ENCODE data around the gene RALGAPA2. TPM values are rescaled to one million over a fixed set of nuclear protein-coding genes. Genes with fewer than 3 reads are reported as not detected.

Gene RALGAPA2
- total RNA-seq (2012; rRNA removed), result 6.1 and 7.4 TPM in 2 replicates

DNA sequence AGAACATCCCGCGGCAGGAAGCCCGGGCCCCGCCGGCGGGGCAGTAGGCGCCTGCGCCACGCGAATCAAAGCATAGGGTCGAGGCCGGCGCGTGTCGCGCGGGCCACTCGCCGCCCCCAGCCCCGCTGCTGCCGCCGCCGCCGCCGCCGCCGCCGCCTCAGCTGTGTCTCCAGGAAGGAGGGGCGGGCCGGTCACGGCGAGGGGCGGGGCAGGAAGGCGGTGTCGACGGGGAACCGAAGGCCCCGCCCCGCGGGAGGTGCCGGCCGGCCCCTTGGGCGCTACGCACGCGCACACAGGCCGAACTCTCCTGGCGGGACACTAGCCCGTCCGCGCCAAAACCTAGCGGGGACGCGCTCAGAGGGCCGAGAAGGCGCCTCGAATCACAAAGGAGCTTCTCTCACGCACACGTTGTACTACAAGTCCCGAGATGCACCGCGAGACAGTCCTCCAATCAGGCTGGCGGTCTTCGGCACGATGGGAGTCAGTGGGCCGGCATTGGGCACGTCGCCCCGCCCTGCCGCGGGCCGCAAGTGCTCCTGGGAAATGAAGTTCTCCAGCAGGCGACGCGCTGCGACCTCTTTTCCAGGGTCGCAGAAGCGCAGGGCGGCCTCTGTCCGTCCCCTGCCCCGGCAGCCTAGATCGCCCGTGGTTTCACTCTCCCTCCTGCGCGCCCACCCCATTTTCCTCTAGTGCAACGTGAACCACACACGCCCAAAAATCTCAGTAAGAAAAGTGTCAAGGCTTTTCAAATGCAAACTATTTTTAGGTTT is at the start of gene RALGAPA2:
RALGAPA2 (minus strand) TSS at position 171 of the 770 bp plus-strand sequence; CDS start at position 7, 164 bp downstream.
- peak within 1 kb of the TSS; percentile 72 for H3K9ac ChIP-seq (ENCODE audit: low read depth, low read length)
- peak within 1 kb of the TSS; percentile 97 for H3K4me2 ChIP-seq (ENCODE audit: low read length)
- H3K36me3 ChIP-seq (ENCODE audit: insufficient read depth, low read length), result no peaks in the 10 kb centered on the region
- H3K4me3 ChIP-seq (ENCODE audit: low read length), result peak within 1 kb of the TSS; percentile 98
- no peaks in the 10 kb centered on the region for H3K27me3 ChIP-seq (ENCODE audit: control insufficient read depth, insufficient read depth, low read length)
- H3K9me3 ChIP-seq (replicated peaks; ENCODE audit: low read length), result no peaks in the 10 kb centered on the region
- H3K4me1 ChIP-seq (ENCODE audit: control insufficient read depth, insufficient read depth, low read length), result peaks cover 14% of the 10 kb centered on the region

GRCh38 chr20:20761301-20761700 is 48.9 kb upstream of the RALGAPA2 start:
- Histone ChIP-seq H3K27me3 (ENCODE audit: control insufficient read depth, insufficient read depth, low read length) (peaks cover 3% of the 10 kb centered on the region), H3K4me2 (ENCODE audit: low read length) (no peak overlapping the region), H3K4me3 (ENCODE audit: low read length) (no peak overlapping the region), H3K9me3 (replicated peaks; ENCODE audit: low read length) (no peaks in the 10 kb centered on the region), H3K4me1 (ENCODE audit: control insufficient read depth, insufficient read depth, low read length) (no peaks in the 10 kb centered on the region), H3K9ac (ENCODE audit: low read depth, low read length) (no peak overlapping the region), H3K36me3 (ENCODE audit: insufficient read depth, low read length) (no peaks in the 10 kb centered on the region)

DNA sequence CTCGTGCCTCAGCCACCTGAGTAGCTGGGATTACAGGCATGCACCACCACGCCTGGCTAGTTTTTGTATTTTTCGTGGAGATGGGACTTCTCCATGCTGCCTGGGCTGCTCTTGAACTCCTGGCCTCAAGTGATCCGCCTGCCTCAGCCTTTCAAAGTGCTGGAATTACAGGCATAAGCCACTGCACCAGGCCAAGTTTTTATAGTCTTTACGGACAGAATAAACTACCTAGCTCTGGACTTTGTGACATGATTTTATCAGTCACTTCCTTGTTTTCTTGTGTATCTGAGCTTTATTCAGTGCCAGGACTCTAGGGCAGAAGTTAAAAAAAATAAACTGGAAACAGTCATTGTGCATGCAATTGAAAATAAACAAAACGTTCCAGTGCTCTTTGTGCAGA is 46.7 kb upstream of the RALGAPA2 start:
- Histone ChIP-seq H3K36me3 (ENCODE audit: insufficient read depth, low read length) (no peaks in the 10 kb centered on the region), H3K9me3 (replicated peaks; ENCODE audit: low read length) (no peaks in the 10 kb centered on the region), H3K4me3 (ENCODE audit: low read length) (no peak overlapping the region), H3K4me2 (ENCODE audit: low read length) (no peak overlapping the region), H3K27me3 (ENCODE audit: control insufficient read depth, insufficient read depth, low read length) (no peaks in the 10 kb centered on the region), H3K4me1 (ENCODE audit: control insufficient read depth, insufficient read depth, low read length) (no peaks in the 10 kb centered on the region), H3K9ac (ENCODE audit: low read depth, low read length) (no peak overlapping the region)

GRCh38 chr20:20755674-20756319 is 43.4 kb upstream of the RALGAPA2 start:
- Histone ChIP-seq H3K36me3 (ENCODE audit: insufficient read depth, low read length) (no peaks in the 10 kb centered on the region), H3K9me3 (replicated peaks; ENCODE audit: low read length) (no peaks in the 10 kb centered on the region), H3K27me3 (ENCODE audit: control insufficient read depth, insufficient read depth, low read length) (no peaks in the 10 kb centered on the region), H3K4me2 (ENCODE audit: low read length) (no peak overlapping the region), H3K4me3 (ENCODE audit: low read length) (no peak overlapping the region), H3K4me1 (ENCODE audit: control insufficient read depth, insufficient read depth, low read length) (no peaks in the 10 kb centered on the region), H3K9ac (ENCODE audit: low read depth, low read length) (no peak overlapping the region)

DNA sequence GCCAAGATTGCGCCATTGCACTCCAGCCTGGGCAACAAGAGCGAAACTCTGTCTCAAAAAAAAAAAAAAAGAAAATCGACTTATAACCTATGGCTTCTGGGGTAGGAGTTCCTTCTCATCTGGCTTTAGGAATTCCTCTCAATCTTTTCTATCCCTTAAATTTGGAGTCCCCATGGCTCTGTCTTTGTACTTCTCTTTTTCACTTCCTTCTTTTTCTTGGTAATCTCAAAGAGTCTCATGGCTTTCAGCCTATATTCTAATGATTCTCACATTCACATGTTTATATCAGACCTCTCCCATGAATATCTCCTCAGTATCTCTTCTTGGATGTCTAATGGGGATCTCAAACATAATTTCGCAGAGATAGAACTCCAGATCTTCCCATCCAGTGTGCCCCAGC is 42.8 kb upstream of the RALGAPA2 start:
- no peaks in the 10 kb centered on the region for H3K4me1 ChIP-seq (ENCODE audit: control insufficient read depth, insufficient read depth, low read length)
- no peaks in the 10 kb centered on the region for H3K9me3 ChIP-seq (replicated peaks; ENCODE audit: low read length)
- no peak overlapping the region for H3K4me2 ChIP-seq (ENCODE audit: low read length)

GRCh38 chr20:20754714-20755113 is 42.3 kb upstream of the RALGAPA2 start:
- Histone ChIP-seq H3K4me3 (ENCODE audit: low read length) (no peak overlapping the region), H3K9me3 (replicated peaks; ENCODE audit: low read length) (no peaks in the 10 kb centered on the region), H3K9ac (ENCODE audit: low read depth, low read length) (no peak overlapping the region), H3K36me3 (ENCODE audit: insufficient read depth, low read length) (no peaks in the 10 kb centered on the region), H3K4me1 (ENCODE audit: control insufficient read depth, insufficient read depth, low read length) (no peaks in the 10 kb centered on the region), H3K27me3 (ENCODE audit: control insufficient read depth, insufficient read depth, low read length) (no peaks in the 10 kb centered on the region), H3K4me2 (ENCODE audit: low read length) (no peak overlapping the region)

More for the DNA sequence above, 42.8 kb upstream of the RALGAPA2 start:
- Histone ChIP-seq H3K4me3 (ENCODE audit: low read length) (no peak overlapping the region), H3K36me3 (ENCODE audit: insufficient read depth, low read length) (no peaks in the 10 kb centered on the region), H3K27me3 (ENCODE audit: control insufficient read depth, insufficient read depth, low read length) (no peaks in the 10 kb centered on the region), H3K9ac (ENCODE audit: low read depth, low read length) (no peak overlapping the region)

DNA sequence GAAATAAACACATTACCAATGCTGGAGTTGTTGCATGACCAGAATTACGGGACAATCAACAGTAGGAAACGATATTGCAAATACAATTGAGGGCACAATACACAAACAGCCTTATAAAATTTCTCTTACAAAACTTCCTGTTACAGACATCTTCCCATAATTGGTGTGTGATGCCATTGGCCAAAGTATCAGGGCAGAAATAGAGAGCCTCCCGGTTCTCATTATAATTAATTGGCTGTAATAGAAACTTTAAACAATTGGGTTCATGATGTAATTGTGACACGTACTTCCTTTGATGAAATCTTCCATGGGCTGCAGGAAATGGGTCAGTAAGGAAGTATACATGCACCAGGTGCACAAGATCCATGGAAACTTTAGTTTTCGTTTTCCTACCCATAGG is 40.3 kb upstream of the RALGAPA2 start:
- H3K36me3 ChIP-seq (ENCODE audit: insufficient read depth, low read length), result no peaks in the 10 kb centered on the region
- H3K27me3 ChIP-seq (ENCODE audit: control insufficient read depth, insufficient read depth, low read length), result no peaks in the 10 kb centered on the region
- H3K4me1 ChIP-seq (ENCODE audit: control insufficient read depth, insufficient read depth, low read length), result no peaks in the 10 kb centered on the region
- H3K4me2 ChIP-seq (ENCODE audit: low read length), result no peak overlapping the region
- no peaks in the 10 kb centered on the region for H3K9me3 ChIP-seq (replicated peaks; ENCODE audit: low read length)
- H3K4me3 ChIP-seq (ENCODE audit: low read length), result no peak overlapping the region
- no peak overlapping the region for H3K9ac ChIP-seq (ENCODE audit: low read depth, low read length)

DNA sequence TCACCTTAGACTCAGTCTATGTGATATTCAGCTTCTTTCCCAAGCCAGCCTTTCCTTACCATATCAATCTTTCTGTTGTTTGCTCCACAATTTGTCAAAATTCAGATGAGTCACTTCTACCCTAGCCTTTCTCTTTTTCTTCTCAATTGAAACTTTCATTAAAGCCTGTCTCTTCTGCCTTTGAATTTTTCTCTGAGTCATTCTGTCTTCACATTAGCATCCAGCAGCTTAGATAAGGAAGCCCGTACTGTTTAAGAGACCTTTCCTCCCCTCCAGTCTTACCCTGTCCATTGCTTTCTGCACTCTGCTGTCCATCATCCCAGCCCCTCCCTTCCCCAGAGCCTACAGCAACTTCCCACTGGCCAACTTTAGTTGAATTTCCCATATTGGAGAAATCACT is 34.9 kb upstream of the RALGAPA2 start:
- no peak overlapping the region for H3K4me3 ChIP-seq (ENCODE audit: low read length)
- no peaks in the 10 kb centered on the region for H3K36me3 ChIP-seq (ENCODE audit: insufficient read depth, low read length)
- no peak overlapping the region for H3K9ac ChIP-seq (ENCODE audit: low read depth, low read length)
- H3K4me1 ChIP-seq (ENCODE audit: control insufficient read depth, insufficient read depth, low read length), result no peaks in the 10 kb centered on the region
- no peaks in the 10 kb centered on the region for H3K9me3 ChIP-seq (replicated peaks; ENCODE audit: low read length)
- no peak overlapping the region for H3K4me2 ChIP-seq (ENCODE audit: low read length)
- H3K27me3 ChIP-seq (ENCODE audit: control insufficient read depth, insufficient read depth, low read length), result peaks cover 3% of the 10 kb centered on the region

DNA sequence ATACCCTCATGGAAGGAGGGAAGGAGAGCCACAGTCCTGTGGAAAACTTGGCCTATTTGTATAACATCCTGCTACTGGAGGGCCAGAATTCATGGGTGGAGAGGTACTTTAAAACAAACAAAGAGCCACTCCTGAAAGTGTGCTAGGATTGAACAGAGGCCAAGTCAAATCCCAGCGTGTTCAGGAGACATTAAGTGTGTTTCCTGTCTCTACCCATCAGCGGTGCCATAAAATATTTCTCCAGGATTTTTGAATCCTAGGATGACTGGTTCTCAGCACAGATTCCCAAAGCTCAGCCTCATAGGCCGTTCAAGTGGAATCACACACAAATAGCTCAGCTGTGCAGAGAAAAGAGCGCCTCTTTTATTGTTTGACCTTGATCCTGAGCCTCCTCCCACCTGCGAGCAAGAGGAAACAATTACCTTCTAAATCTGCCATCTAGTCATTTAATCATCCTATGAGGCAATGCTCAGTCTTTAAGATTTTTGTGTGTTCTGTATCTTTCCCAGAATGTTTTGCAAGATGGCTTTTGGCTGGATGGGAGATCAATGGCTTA is 31.8 kb upstream of the RALGAPA2 start:
- Histone ChIP-seq H3K4me2 (ENCODE audit: low read length) (no peak overlapping the region), H3K36me3 (ENCODE audit: insufficient read depth, low read length) (no peaks in the 10 kb centered on the region), H3K4me1 (ENCODE audit: control insufficient read depth, insufficient read depth, low read length) (no peaks in the 10 kb centered on the region), H3K27me3 (ENCODE audit: control insufficient read depth, insufficient read depth, low read length) (peaks cover 9% of the 10 kb centered on the region), H3K9me3 (replicated peaks; ENCODE audit: low read length) (no peaks in the 10 kb centered on the region), H3K9ac (ENCODE audit: low read depth, low read length) (no peak overlapping the region), H3K4me3 (ENCODE audit: low read length) (no peak overlapping the region)

DNA sequence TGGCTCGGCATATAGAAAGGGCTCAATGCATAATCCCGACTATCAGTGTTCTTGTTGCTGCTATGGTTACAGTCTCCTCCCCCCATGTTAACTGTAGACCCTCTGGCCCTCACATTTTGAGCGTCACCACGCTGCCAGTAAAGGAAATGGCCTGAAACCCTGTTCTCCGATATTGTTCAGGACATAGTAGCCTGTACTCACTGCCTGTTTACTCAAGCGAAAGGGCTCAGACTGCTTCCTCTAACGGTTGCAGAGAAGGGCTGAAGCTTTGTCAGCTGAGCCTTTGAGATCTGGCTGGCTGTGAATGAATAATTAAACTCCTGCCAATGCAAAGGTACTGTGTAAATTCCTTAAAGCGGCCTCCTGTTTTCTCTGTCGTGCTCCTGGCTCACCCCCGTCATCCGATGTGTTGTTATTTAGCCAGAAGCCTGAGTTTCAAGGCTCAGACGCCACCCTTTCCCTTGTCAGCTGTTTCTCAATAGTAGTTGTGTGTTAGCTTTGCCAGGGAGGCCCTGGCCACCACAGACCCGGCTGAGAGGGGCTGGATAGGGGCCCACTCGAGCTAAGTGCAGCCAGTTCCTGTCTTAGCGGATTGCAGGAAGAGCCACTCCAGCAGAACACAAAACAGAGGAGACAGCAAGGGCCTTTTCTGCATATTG is 31.2 kb upstream of the RALGAPA2 start:
- no peaks in the 10 kb centered on the region for H3K4me1 ChIP-seq (ENCODE audit: control insufficient read depth, insufficient read depth, low read length)
- no peak overlapping the region for H3K9ac ChIP-seq (ENCODE audit: low read depth, low read length)
- peaks cover 9% of the 10 kb centered on the region for H3K27me3 ChIP-seq (ENCODE audit: control insufficient read depth, insufficient read depth, low read length)
- H3K36me3 ChIP-seq (ENCODE audit: insufficient read depth, low read length), result no peaks in the 10 kb centered on the region
- H3K9me3 ChIP-seq (replicated peaks; ENCODE audit: low read length), result no peaks in the 10 kb centered on the region
- no peak overlapping the region for H3K4me3 ChIP-seq (ENCODE audit: low read length)
- no peak overlapping the region for H3K4me2 ChIP-seq (ENCODE audit: low read length)
